ENCODE measurements around the gene KLRF2. TPM values are rescaled to one million over a fixed set of nuclear protein-coding genes. Genes with fewer than 3 reads are reported as not detected.

The KLRF2 gene
- total RNA-seq, 1 experiment from 2014 or later: not detected

DNA sequence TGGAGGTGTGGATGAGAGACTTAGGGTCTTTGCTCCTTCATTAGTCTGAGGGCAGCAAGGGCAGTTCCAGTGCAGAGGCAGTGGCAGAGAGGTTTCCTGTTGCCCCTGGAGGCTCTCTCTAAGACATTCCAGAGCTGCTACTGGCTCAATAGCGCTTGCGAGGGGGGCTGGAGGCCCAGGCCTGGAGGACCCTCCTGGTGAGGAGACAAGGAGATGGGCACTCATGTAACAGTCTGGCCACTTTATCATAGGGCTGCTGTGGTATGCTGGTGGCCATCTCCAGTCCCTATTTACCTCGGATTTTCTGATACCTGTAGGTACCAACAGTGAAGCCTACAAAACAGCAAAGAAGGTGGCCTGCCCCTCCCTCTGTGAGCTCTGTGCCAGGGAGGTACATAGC is 38.2 kb downstream of the KLRF2 start:
- BruUV-seq (replicated peaks): no TSS peak
- Mint-ChIP-seq H3K4me3 (ENCODE audit: unreplicated experiment) (no peak overlapping the region), H3K4me1 (ENCODE audit: low read depth, unreplicated experiment) (no peaks in the 10 kb centered on the region), H3K27ac (ENCODE audit: unreplicated experiment) (no peak overlapping the region), H3K27me3 (ENCODE audit: insufficient read depth, unreplicated experiment) (peaks cover 9% of the 10 kb centered on the region), H3K9me3 (ENCODE audit: unreplicated experiment) (peaks cover 10% of the 10 kb centered on the region), H3K36me3 (ENCODE audit: insufficient read depth, unreplicated experiment) (no peaks in the 10 kb centered on the region)
- TF ChIP-seq, protein P1, sequence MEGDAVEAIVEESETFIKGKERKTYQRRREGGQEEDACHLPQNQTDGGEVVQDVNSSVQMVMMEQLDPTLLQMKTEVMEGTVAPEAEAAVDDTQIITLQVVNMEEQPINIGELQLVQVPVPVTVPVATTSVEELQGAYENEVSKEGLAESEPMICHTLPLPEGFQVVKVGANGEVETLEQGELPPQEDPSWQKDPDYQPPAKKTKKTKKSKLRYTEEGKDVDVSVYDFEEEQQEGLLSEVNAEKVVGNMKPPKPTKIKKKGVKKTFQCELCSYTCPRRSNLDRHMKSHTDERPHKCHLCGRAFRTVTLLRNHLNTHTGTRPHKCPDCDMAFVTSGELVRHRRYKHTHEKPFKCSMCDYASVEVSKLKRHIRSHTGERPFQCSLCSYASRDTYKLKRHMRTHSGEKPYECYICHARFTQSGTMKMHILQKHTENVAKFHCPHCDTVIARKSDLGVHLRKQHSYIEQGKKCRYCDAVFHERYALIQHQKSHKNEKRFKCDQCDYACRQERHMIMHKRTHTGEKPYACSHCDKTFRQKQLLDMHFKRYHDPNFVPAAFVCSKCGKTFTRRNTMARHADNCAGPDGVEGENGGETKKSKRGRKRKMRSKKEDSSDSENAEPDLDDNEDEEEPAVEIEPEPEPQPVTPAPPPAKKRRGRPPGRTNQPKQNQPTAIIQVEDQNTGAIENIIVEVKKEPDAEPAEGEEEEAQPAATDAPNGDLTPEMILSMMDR (IDR thresholded peaks at IDR 0.05; ENCODE audit: insufficient read depth in 1 of 2, low read depth in 1 of 2, low read length in 1 of 2, severe bottlenecking in 1 of 2, unreplicated experiment in 1 of 2): no peak
- Histone ChIP-seq H3K9me3 (no peaks in the 10 kb centered on the region), H3K4me3 (ENCODE audit: low read depth, low read length) (no peak overlapping the region), H3K27me3 (replicated peaks; ENCODE audit: control insufficient read depth, insufficient read depth, low read length) (no peaks in the 10 kb centered on the region), H3K36me3 (ENCODE audit: control insufficient read depth, insufficient read depth, low read length) (no peaks in the 10 kb centered on the region), H3K4me1 (no peaks in the 10 kb centered on the region)
- ChIA-PET CTCF (no interaction called here), POLR2A (no interaction called here)
- DNase-seq: no peak
- intact Hi-C loops (cut with micrococcal nuclease; ENCODE audit: unreplicated experiment): no loop called here

DNA sequence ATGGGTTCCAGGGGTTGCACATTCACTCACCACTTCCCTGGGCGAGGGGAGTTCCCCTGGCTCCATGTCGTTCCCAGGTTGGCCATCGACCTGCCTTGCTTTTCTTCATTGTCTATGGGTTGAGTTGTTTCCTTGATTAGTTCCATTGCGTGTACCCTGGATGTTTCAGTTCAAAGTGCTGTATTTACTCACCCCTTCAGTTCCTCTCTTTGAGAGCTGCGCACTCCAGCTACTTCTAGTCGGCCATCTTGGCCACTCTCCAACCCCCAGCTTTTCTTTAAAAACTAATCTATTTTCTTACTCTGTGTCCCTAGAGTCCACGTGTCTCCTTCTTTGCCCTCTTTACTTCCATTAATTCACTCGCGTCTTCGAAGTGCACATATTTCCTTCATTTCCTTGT is 39.2 kb downstream of the KLRF2 start:
- Mint-ChIP-seq H3K27ac (ENCODE audit: unreplicated experiment) (no peak overlapping the region), H3K4me1 (ENCODE audit: low read depth, unreplicated experiment) (no peaks in the 10 kb centered on the region), H3K4me3 (ENCODE audit: unreplicated experiment) (no peak overlapping the region), H3K27me3 (ENCODE audit: insufficient read depth, unreplicated experiment) (peaks cover 7% of the 10 kb centered on the region), H3K36me3 (ENCODE audit: insufficient read depth, unreplicated experiment) (no peaks in the 10 kb centered on the region), H3K9me3 (ENCODE audit: unreplicated experiment) (peaks cover 10% of the 10 kb centered on the region)
- Histone ChIP-seq H3K4me3 (ENCODE audit: low read depth, low read length) (no peak overlapping the region), H3K27me3 (replicated peaks; ENCODE audit: control insufficient read depth, insufficient read depth, low read length) (no peaks in the 10 kb centered on the region), H3K36me3 (ENCODE audit: control insufficient read depth, insufficient read depth, low read length) (no peaks in the 10 kb centered on the region), H3K4me1 (no peaks in the 10 kb centered on the region), H3K9me3 (no peaks in the 10 kb centered on the region)
- DNase-seq: no peak
- CTCF ChIA-PET: no interaction called here
- TF ChIP-seq, protein P1 (IDR thresholded peaks at IDR 0.05; ENCODE audit: insufficient read depth in 1 of 2, low read depth in 1 of 2, low read length in 1 of 2, severe bottlenecking in 1 of 2, unreplicated experiment in 1 of 2): no peak
- intact Hi-C loops (cut with micrococcal nuclease; ENCODE audit: unreplicated experiment): no loop called here
- POLR2A ChIA-PET: interaction anchor here (0.6 kb wide), 1 partner anchor 190 kb away, joined by 3 read pairs; no protein-coding TSS in a partner anchor
- no TSS peak for BruUV-seq (replicated peaks)

DNA sequence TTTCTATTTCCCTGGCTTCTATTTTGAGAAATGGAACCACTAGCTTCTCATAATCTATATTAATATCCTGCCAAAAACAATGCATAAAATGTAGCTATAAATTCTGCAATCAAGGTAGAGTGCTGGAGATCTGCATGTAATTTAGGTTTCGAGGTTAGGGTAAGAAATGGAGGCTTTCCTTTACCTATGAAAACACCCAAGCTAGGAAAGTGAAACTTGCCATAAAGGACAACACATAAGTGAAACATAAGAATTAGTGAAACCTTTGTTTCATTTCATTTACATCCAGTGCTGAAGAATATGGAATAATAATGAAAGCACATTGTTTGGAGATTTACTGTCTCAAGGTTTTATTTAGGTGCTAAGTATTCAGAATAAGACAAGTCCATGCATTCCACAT is 41.1 kb downstream of the KLRF2 start:
- Mint-ChIP-seq H3K27me3 (ENCODE audit: insufficient read depth, unreplicated experiment) (peaks cover 7% of the 10 kb centered on the region), H3K9me3 (ENCODE audit: unreplicated experiment) (peaks cover 10% of the 10 kb centered on the region), H3K4me3 (ENCODE audit: unreplicated experiment) (no peak overlapping the region), H3K4me1 (ENCODE audit: low read depth, unreplicated experiment) (no peaks in the 10 kb centered on the region), H3K27ac (ENCODE audit: unreplicated experiment) (no peak overlapping the region), H3K36me3 (ENCODE audit: insufficient read depth, unreplicated experiment) (no peaks in the 10 kb centered on the region)
- ChIA-PET CTCF (no interaction called here), POLR2A (no interaction called here)
- no peaks in the 10 kb centered on the region for H3K27me3 ChIP-seq (replicated peaks; ENCODE audit: control insufficient read depth, insufficient read depth, low read length)
- DNase-seq: no peak
- H3K36me3 ChIP-seq (ENCODE audit: control insufficient read depth, insufficient read depth, low read length): no peaks in the 10 kb centered on the region
- BruUV-seq (replicated peaks): no TSS peak
- intact Hi-C loops (cut with micrococcal nuclease; ENCODE audit: unreplicated experiment): no loop called here
- no peaks in the 10 kb centered on the region for H3K9me3 ChIP-seq
- TF ChIP-seq, protein P1 (IDR thresholded peaks at IDR 0.05; ENCODE audit: insufficient read depth in 1 of 2, low read depth in 1 of 2, low read length in 1 of 2, severe bottlenecking in 1 of 2, unreplicated experiment in 1 of 2): no peak
- H3K4me1 ChIP-seq: no peaks in the 10 kb centered on the region
- no peak overlapping the region for H3K4me3 ChIP-seq (ENCODE audit: low read depth, low read length)

Data from Caco-2 (cell line).